Brain pericyte (primary cell): ENCODE results near the gene MUSTN1.

Source experiments
- DNase-seq: peaks from one replicate; pipeline ENCODE4 v3.0.0-alpha.2; 2012; ENCODE audit warnings: low read depth, low spot score

MUSTN1 gene

DNA sequence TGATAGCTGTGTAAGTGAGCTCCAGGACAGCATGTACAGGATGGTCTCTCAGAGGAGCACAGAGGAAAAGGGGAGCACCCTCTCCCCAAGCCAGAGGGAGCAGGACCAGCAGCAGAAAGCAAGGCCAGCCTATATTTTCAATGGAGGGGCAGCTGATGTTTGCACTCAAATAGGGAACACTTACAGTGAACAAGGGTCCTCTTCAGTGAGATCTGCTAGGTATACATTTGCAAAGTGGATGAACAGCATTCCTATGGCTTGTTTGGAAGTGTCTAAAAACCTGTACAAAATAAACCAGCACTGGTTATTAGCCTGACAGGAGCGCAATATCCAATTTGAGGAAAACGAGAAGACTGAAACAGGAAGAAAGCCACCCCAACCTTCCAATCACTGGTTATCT lies 17.6 kb upstream of the MUSTN1 start:
- no peak for DNase-seq

DNA sequence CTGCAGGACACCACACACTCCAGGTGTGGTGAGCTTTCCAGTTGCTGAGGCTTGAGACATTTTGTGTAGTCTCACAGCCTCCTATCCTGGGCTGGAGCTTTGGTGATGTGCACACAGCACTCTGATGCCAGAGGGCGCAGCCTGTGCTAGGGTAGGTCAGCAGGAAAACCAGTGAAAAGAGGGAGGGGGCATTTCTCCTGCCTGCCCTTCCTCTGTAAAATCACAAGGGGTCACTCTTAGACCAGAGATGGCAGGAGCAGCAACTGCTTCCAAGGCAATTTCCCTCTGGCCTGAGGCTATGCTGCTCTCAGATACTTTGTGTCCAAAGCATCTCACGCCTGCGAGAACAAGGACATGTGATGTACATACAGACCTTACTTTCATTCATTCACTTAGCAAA lies 16.5 kb upstream of the MUSTN1 start:
- no peak for DNase-seq

DNA sequence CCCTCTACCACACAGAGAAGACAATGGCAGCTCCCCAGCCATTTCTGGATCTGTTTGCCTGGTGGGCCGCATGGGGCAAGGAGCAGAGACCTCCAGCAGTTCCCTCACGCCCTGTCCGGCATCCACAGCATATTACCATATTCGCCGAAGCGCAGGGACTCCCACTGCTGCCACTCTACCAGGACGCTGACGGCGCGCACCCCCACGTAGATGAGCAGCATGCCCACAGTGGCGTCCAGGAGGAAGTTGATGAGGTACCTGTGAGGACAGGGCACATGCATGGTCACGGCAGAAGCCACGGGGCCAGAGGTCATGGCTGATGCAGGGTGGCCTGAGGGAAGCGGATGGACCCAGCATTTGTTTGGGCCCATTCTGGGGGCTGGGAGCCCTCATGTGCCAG lies 14.8 kb upstream of the MUSTN1 start:
- no peak for DNase-seq

DNA sequence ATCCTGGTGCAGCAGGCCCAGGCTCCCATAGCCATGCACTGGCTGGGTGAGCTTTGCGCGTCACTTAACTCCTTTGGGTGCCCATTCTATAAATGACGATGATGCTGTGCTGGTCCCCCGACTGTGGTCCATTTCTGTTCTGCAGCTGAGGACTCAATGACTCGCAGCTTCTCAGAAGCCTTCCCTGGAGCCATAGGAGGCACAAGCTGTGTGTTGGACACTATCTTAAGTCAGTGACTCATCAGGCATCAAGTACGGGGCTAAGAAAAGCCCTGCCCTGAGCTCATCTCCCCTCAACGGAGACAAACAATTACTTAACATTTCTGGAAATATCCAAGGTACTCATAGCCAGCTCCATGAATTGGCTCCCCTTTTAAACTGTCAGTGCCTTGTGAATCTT lies 13.8 kb upstream of the MUSTN1 start:
- no peak for DNase-seq

DNA sequence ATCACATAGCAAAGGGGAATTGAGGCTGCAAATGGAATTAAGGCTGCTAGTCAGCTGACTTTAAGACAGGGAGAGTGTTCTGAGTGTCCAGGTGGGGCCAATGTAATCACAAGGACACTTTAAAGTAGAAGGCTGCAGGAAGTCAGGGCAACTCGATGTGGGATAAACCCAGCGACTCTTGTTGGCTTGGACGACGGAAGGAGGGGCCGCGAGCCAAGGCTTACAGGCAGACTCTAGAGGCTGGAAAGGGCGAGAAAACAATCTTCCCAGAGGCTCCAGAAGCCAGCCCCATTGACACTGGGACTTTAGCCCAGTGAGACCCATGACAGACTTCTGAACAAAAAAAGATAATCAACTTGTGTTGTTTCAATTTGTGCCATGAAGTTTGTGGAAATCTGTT lies 12.9 kb upstream of the MUSTN1 start:
- no peak for DNase-seq

DNA sequence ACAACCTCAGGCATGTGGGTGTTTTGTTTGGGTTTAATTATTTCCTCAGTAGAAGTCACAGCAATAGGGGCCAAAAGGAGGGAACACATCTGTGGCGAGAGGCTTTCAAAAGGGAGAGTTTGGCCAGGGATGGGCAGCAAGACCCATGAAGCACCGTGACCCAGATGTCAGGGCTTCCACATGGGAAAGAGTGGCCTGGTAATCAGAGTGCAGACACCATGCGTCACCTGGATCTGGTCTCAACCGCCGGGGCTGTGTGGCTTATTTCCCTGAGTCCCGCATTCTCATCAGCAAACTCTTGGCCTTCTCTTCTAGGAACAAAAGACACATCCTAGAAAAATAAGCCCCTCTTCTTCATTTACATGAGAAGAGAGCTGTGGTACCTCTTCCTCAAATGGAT lies 12.4 kb upstream of the MUSTN1 start:
- DNase-seq: no peak

DNA sequence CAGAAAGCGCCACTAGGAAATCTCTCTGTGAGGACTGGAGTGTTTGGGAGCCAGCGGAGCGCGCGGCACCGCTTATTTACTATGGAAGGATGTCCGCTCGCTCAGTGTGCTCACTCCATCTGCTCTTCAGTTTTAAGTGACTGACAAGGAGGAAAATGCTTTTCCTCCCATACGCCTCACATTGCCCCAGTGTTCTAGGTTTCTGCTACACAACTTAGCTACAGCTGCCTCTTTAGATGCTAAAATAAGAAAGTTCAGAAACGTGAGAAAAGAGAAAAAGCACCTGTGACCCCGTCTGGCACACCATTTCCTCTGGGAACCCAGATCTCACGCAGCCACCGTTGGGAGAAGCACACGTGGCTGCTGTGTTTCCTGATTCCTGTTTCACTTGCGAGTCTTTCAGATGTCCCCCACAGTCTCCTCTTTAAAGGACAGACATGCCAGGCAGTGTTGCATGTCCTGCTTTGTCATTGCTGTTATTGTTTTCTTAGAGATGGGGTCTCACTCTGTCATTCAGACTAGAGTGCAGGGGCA lies 11.7 kb upstream of the MUSTN1 start:
- no peak for DNase-seq

DNA sequence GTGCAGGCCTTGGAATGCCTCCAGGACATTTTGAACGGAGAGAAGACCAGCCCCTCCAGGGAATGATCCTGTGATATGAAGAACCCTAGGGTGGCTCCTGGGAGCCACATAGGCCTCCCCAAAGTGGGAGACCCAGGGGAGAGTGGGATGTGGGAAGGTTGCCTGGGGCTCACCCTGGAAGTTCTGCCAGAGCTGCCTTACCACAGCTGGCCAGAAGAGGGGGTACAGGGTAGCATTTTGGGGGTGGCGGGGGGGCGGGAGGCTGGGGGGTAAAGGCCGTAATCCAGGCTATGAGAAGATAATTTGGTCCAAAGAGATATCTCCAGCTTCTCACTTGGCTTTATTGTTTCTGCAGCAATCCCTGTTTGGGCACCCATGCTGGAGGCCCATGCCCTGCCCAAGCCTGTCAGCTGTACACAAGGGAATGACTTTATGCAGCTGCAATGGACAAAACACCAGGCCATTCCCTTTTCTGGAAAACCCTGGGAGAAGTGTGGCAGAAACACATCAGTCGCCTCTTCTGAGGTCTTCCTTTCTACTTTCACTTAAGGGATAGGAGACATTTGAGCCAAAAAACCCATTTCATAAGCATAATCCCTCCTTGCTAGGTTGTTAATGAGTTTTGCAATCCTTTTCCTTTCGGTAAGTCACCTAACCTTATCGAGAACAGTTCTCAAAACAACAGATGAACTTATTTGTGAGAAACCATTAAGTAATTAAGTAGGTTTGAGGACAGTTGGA lies 11.0 kb upstream of the MUSTN1 start:
- DNase-seq: no peak

DNA sequence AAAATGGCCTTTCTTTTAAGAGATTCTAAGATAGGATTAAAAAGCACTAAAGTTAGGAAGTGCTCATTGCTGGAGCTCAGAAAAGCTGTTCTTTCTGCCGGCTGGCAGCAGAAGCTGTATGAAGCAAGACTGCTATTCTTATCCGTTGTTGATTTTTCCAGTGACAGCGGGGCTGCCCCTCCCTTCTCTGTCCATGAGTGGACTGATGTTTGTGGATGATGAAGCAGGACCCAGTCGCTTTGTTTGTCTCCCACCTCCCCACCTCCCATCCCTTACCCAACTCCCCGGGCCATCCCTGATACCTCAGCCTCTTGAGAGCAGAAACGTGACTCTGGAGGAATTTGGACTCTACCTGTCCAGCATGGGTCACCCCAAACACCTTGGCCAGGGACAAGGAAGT lies 10.3 kb upstream of the MUSTN1 start:
- no peak for DNase-seq

DNA sequence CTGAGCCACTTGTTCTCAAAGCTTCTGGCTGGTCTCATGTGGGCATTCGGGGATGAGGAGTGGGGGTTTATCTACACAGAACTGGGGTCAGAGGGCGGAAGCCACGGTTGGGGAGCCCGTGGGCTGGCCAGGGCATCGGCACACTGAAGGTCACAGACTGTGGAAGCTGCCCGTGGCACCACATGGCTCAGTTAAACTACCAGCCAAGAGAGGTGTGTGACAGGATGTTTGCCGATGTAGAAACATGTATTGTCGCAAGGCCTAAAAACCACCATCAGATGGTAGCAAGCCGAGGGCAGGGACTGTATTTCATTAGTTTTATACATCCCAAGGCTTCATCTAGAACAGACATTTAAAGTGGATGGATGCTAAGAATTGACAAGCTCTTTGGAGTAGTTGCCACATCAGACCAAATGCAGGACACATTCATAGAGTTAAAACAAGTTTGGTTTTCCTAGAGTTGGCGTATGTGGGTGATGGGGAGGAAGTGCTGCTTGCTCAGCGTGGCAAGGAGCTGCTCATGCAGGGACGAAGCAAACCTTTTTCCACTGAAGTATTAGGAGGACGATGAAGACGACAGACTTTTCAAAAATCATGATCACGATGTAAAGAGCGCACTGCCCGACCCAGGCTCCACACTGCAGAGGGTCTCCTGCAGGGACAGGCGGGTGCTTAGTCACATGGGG lies 9.6 kb upstream of the MUSTN1 start:
- DNase-seq: no peak

DNA sequence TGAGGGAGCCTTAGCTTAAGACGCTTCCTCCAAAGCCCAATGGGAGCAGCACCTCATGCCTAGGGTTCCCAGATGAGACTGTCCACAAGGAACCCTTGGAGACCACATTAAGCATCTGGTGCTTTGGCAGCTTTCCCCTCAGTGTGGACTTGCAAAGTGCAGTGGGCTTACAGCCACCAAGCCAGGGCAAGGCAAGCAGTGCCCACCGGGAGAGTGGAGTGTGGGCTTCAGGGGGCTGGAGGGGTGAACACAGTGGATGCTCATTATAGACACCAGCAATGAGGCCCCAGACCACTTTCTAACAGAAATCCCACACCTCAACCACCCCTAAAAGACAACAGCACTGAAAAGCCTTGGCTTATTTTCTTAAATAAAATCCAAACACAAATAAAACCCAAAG lies 9.1 kb upstream of the MUSTN1 start:
- no peak for DNase-seq

DNA sequence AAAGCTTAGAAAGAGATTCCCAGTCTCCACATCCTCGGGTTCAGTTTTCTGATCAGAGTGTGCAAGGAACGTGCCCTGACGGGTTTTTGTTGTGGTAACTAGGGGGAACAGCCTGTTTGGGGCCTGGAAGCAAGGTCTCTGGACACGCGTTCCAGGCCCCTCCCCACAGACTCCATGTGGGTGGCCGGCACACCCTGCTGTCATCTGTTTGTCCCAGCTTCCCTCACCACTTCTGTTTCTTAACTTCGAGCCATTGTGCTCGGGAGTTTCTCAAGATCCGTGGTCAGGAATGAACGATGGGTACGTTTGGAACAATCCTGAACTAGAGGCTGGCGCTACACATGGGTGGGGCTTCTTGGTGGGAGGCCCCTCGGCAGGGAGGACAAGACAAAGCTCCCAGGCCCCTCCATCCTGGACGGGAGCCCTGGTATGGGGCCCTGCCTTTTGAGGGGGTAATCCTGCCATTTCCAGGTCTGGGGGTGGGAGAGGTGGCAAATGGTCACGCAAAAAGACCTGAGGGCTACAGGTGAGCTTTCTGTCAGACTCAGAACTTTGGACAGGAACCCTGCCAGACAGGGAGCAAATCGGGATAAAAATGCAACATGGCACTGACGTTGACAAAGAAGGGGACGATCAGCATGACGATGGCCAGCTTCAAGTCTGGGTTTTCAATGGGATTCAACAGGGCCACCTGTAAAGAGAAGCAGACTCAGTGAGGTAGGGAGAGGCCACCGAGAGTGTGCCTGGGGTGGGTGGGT lies 8.5 kb upstream of the MUSTN1 start:
- DNase-seq: no peak

DNA sequence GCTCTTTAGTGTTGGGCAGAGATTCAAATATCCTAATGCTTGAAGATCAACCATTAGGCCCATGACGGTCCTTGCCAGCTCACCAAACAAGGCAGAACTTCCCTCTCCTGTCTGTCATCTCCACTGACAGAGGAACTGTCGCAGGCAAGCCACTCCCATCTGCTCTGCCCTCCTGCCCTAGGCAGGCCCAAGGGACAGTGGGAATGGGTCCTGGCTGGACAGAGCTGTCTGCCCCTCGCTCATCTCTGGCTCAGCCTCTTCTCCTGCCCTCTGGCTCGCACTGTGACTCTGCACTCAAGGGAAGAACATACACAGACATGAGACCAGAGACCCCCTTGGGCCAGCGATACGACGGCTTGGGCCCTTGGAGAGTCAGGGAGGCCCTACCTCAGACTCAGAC lies 7.6 kb upstream of the MUSTN1 start:
- DNase-seq: no peak

DNA sequence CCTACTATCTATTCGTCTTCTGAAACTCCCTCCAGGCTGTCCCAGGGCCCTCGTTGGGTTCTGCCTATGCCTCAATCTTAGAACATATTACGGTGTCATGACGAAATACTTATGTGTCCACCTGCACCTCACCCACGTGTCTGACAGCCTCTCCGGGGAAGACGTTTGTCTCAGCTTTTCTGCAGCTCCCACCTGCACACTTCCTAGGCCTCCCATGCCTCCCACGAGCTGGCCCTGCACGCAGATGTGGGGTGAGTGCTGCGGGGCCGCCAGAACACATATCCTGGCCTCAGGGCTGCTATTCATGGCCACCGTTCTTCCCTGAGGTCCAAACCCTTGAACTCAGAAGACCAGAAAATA lies 7.1 kb upstream of the MUSTN1 start:
- no peak for DNase-seq

DNA sequence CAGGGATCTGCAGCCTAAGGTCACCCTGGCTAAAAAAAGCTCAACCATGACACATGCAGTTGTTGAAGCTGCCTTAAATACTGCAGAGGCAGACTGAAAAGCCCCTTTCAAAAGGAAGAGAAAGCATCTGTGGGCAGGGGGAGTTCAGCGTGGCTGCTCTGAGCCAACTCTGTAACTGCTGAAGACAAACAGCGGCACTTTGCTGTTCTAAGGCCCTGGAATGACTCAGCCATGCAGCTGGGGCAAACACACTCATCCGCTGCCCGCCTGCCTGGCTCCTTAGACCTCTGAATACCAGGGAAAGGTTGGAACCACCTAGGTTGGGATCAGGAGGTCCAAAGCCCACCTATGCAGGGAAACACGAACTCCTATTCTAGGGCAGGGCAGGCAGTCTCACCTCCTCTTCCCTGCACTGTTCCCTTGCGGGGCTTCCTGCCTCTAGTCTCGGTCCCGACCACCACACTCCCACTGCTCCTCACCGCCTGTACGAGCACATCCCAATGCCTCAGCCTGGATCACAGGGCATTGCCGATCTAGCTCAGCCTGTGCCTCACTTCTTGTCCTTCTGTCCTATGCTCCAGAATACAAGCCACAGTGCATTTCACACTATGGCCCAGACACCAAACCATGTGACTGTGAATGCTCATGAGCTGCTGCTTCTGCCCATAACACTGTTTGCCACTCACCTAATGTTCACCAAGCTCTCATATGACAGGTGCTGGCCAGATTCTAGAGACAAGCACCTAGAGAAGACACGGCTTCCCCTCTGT lies 6.6 kb upstream of the MUSTN1 start:
- no peak for DNase-seq

DNA sequence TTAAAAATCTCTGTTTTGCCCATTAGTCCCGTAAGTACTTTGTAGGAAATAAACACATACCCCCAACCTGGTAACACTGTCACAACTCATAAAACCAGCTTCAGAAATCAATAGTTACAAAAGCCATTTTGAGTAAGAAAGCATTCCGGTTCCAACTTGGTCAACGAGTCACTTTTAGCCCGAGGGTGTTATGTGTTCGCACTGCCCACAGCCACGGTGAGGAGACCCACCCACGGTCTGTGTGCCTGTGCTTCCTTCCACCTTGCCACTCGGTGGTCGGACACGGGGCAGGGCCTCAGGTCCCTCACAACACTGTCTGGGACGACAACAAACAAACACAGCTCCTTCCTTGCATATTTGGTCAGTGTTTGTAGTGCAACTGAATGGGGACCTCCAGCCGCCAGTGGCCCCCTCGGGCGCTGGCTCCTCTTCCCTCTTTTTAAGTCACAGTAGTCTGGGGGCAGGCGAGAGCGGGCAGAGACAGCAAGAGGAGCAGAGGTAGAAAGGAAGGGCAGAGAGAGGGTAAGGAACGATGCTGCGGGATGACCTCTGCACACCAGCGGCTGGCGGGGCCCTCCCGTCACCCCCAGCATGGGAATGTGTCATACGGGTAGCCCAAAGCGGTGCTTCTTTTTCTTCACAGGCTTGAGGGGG lies 5.2 kb upstream of the MUSTN1 start:
- DNase-seq: no peak

DNA sequence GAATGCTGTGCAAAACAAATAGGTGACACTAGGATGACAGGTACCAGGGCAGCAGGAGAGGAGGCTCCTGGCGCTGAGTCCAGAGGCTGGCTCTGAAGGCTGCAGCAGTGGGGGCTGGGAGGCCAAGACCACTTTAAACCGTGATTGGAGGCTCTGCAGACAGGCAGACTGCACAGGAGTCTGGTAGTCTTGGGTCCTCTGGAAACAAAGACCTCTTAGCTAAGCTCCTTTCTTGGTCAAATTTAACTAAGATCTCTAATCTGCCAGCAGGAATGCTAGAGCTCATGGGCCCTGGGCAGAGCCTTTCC lies 4.4 kb upstream of the MUSTN1 start:
- DNase-seq: no peak

DNA sequence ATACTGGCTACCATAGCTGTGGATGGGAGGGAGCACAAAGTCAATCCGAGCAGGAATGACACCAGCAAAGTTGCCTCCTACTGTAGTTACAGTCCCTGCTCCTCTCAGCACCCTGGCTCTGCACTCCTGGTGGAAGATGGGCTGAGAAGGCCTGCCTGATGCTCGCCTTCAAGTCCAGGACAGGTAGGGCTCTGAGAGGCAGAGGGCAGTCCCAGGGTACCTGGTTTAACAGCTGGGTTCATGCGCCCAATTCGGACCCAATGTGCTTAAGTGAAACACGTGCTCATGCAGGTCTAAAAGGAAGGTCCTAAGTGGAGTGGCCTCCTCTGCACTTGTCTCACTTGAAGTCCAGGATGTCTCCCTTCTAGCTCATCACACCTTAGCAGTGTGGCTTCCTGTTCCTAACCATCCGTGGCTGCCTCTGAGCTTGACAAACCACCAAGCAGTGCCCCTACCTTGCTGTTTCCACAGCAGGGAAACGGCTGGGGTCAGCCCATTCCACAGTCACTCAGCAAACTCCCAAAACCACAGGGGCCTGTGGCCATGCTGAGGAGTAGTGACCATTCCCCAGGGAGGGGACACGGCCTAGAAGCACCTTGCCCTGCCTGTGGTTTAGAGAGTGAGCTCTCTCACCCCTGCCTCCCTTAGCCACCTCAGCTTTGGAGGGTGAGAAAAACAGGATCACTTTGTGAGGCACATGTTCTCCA lies 3.9 kb upstream of the MUSTN1 start:
- DNase-seq: no peak

DNA sequence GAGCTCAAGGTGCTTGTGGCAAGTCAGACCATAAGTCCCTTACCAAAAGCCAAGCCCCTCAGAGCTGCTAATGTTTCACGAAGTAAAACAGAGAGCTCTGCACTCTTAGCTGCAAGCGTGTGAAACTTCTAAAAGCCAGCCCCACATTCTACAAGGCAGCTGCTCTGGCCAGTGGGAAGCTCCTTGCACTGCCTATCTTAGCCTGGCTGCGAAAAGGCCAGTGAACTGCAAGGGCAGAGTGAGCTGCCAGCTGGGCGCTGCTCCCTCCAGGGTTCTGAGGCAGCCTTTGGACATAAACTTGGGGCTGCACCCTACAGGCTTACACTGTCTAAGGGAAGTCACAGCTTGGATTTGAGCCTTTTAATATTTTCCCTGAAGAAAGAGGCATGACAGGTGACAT lies 2.2 kb upstream of the MUSTN1 start:
- no peak for DNase-seq

DNA sequence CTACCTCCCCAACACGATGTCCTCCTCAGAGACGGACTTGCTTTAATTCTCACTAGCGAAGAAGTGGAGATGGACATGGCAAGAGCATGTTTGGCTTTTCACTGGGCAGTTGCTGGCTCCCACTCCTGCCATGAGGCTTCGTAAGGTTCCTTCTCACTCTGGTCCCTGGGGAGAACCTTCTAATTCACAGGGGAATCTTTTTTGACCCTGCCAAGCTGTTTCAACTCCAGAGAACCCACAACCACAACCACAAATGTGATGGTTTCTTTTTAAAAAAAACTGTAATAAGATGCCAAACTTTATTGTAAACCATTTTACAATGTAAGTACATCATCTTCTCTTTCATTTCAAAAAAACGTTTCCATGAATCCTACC lies 1.6 kb upstream of the MUSTN1 start:
- no peak for DNase-seq
